ENCODE results near the gene M1AP. TPM values are rescaled to one million over a fixed set of nuclear protein-coding genes. Genes with fewer than 3 reads are reported as not detected.
A peak's percentile ranks its signal among the peaks of the same experiment; 100 is the strongest.

Gene M1AP
- total and polyA plus RNA-seq, 2 of the 8 experiments (the other 6 are each of a cell fraction or from before 2014, with no cell fraction given), result 4.8 TPM

DNA sequence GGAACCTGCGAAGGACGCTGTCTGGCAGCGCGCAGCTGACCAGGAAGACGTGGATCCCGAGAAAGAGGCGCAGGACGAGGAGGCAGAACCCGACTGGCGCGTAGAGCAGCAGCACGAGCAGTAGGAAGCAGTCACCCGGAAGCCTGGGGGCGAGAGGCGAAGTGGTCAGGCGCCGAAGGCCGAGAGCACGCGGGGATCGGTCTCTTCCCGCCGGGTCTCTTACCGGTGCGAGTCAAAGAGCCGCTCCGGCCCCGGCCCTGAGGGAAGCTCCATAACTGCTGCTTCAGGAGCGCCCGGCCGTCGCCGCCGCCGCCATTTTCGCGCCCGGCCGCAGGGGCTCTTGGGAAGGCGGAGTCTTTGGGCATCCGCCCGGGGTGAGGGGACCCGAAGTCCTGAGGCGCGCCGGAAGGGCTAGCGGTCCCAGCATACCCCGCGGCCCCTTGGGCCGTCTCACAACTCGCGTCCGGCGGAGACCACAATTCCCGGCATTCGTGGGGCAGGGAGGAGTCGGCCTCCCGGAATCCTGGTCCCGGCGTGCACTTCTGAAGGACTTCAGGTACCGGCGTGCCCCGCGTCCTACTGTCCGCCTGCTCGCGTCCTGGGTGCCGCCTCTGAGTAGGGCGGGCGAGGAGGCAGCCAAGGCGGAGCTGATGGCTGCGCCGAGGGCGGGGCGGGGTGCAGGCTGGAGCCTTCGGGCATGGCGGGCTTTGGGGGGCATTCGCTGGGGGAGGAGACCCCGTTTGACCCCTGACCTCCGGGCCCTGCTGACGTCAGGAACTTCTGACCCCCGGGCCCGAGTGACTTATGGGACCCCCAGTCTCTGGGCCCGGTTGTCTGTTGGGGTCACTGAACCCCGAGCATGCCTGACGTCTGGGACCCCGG, 118.5 kb downstream of the M1AP start, which contains the start of the genes AUP1 and HTRA2 (continued):
- peak; percentile 58 for TF ChIP-seq ATF3 (IDR thresholded peaks at IDR 0.05; ENCODE audit: insufficient read depth, low read depth, low read length)
- peak; percentile 85 for TF ChIP-seq SIX5 (IDR thresholded peaks at IDR 0.05; ENCODE audit: low read depth, low read length)
- no peak for TF ChIP-seq EZH2 (IDR thresholded peaks at IDR 0.05; ENCODE audit: low read depth, low read length, severe bottlenecking)
- 0 out of 2 replicates have a peak, but pooled peaks have one; percentile 1 for TF ChIP-seq BACH1 (IDR thresholded peaks at IDR 0.05; ENCODE audit: low read length)
- peak; percentile 91 for TF ChIP-seq KDM5A (IDR thresholded peaks at IDR 0.05; ENCODE audit: low read length)
